DOHH2 (cell line): ENCODE data around the gene ZNF474.

Source experiments
- H3F3A ChIP-seq: fragments of 200-600 bp; sonication (generic), shearing (Covaris generic); 2 replicates; pipeline ENCODE4 v1.6.0; 2016; ENCODE audit warnings: antibody characterized with exemption, mild to moderate bottlenecking; ENCODE audit not compliant: control insufficient read depth, insufficient read depth
- H3K27ac ChIP-seq: fragments of 200-600 bp; sonication (generic); 2 replicates; pipeline ENCODE4 v1.5.1; 2014; ENCODE audit warnings: low read depth, mild to moderate bottlenecking, low read length, moderate library complexity
- H3K27me3 ChIP-seq: fragments of 200-600 bp; sonication (generic); 2 replicates; pipeline ENCODE4 v1.6.1; 2014; ENCODE audit warnings: mild to moderate bottlenecking, low read length, mixed read lengths; ENCODE audit not compliant: control insufficient read depth
- H3K36me3 ChIP-seq: fragments of 200-600 bp; sonication (generic); 2 replicates; pipeline ENCODE4 v1.6.1; 2014; ENCODE audit warnings: mild to moderate bottlenecking, low read length, moderate library complexity, mixed read lengths; ENCODE audit not compliant: control insufficient read depth
- H3K4me1 ChIP-seq: fragments of 200-600 bp; sonication (generic); 2 replicates; pipeline ENCODE4 v1.6.1; 2014; ENCODE audit warnings: mild to moderate bottlenecking, low read length, mixed read lengths; ENCODE audit not compliant: control insufficient read depth
- H3K4me2 ChIP-seq: fragments of 200-600 bp; sonication (generic); 2 replicates; pipeline ENCODE4 v1.6.0; 2014; ENCODE audit warnings: mild to moderate bottlenecking, low read length, moderate library complexity
- H3K4me3 ChIP-seq: fragments of 200-600 bp; sonication (generic); 2 replicates; pipeline ENCODE4 v1.5.1; 2014; ENCODE audit warnings: mild to moderate bottlenecking, low read length, mixed read lengths
- H3K79me2 ChIP-seq: fragments of 200-600 bp; sonication (generic); 2 replicates; pipeline ENCODE4 v1.6.1; 2014; ENCODE audit warnings: mild to moderate bottlenecking, low read length, mixed read lengths; ENCODE audit not compliant: control insufficient read depth
- H3K9me2 ChIP-seq: fragments of 200-600 bp; sonication (generic); replicated peaks from 2 replicates; pipeline ENCODE4 v1.6.1; 2014; ENCODE audit warnings: mild to moderate bottlenecking, low read length, mixed read lengths; ENCODE audit not compliant: control insufficient read depth
- H3K9me3 ChIP-seq: fragments of 200-600 bp; sonication (generic); 2 replicates; pipeline ENCODE4 v1.6.1; 2014; ENCODE audit warnings: antibody characterized with exemption, low read length, mixed read lengths; ENCODE audit not compliant: control insufficient read depth, insufficient read depth
- H4K20me1 ChIP-seq: fragments of 200-600 bp; sonication (generic); 2 replicates; pipeline ENCODE4 v1.6.0; 2014; ENCODE audit warnings: low read depth, mild to moderate bottlenecking, antibody characterized with exemption, low read length, moderate library complexity; ENCODE audit not compliant: control insufficient read depth, insufficient read depth
- EZH2phosphoT487 ChIP-seq: fragments of 200-600 bp; sonication (generic); IDR thresholded peaks from 2 replicates; pipeline ENCODE4 v1.6.1; 2017; ENCODE audit warnings: borderline replicate concordance, mild to moderate bottlenecking, antibody characterized with exemption, low read length, moderate library complexity, mixed read lengths
- TF ChIP-seq, protein P1 (sequence below): fragments of 200-600 bp; sonication (generic); IDR thresholded peaks from one replicate; pipeline ENCODE4 v1.5.1; 2014; ENCODE audit warnings: antibody characterized with exemption, mild to moderate bottlenecking, low read depth, low read length; ENCODE audit not compliant: poor library complexity, severe bottlenecking

Gene ZNF474

DNA sequence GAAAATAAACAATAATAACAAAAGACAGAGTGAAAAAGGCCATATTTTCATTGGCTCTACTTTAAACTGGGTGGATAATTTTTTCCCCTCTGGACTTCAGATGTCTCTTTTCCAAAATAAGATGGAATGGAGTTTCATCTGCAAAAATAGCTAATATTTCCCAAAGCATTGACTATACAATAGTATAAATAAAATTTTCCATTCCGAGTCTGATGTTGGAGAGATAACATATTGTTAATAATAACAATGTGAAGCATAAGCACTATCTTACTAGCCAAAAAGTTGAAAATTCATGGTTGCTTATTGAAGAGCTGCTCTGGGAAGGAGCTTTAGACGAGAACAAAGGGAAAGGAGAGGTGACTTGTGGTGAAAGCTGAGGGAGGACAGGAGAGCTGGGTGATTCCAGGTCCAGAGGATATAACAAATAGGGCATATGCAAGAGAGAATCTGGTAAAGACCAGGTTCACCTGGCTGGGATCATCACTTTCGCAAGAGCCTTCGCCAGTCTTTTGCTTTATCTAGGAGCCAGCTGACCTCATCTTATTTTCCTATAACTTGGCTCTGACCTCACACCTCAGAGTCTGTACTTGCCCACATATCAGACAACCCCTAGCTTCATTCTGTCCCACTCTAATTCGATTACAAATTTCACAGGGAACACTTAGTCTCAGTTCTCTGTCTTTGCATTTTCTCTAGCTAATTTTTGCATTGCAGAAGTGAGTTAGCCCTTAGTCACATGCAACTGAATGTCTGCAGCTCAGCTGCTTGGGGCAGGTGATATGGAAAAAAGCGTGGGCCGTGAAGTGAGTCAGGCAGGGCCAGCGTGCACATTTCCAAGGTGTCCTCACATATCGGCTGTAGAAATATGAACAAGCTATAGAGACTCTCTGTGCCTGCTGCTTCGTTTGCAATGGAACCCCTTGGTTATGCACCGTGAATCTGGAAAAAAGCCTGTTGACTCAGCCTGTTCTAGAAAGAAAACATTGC lies 7.6 kb upstream of the ZNF474 start:
- no peaks in the 10 kb centered on the region for H3K9me2 ChIP-seq
- H4K20me1 ChIP-seq: no peaks in the 10 kb centered on the region
- H3K27me3 ChIP-seq: no peaks in the 10 kb centered on the region
- H3K79me2 ChIP-seq: no peaks in the 10 kb centered on the region
- no peaks in the 10 kb centered on the region for H3F3A ChIP-seq
- no peak overlapping the region for H3K4me2 ChIP-seq
- H3K36me3 ChIP-seq: no peaks in the 10 kb centered on the region
- no peak for TF ChIP-seq EZH2phosphoT487
- H3K4me1 ChIP-seq: no peaks in the 10 kb centered on the region
- no peak overlapping the region for H3K4me3 ChIP-seq
- no peak overlapping the region for H3K27ac ChIP-seq
- H3K9me3 ChIP-seq: no peaks in the 10 kb centered on the region

DNA sequence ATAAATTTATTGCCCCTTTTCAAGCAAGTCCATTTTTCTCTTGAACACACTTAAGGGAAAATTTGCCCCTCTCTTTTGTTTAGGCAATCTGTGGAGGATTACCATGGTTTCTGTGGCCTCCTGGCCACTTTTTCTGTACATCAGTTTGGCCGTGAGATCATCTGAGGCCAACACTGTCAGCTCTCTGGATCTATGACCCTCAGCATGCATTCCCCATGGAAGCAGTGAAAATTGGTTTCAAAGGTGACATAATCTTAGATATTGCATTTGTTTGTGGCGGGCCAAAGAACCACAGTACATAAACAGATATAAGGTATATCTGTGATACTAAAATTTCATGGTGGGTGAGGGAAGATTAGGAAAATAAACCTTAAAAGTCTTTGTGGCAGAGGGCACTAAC lies 4.6 kb upstream of the ZNF474 start:
- H3K9me3 ChIP-seq: no peaks in the 10 kb centered on the region
- H3K9me2 ChIP-seq: no peaks in the 10 kb centered on the region
- no peak overlapping the region for H3K27ac ChIP-seq
- H3F3A ChIP-seq: no peaks in the 10 kb centered on the region
- no peak overlapping the region for H3K4me3 ChIP-seq
- H3K79me2 ChIP-seq: no peaks in the 10 kb centered on the region
- no peaks in the 10 kb centered on the region for H4K20me1 ChIP-seq
- TF ChIP-seq, protein P1, sequence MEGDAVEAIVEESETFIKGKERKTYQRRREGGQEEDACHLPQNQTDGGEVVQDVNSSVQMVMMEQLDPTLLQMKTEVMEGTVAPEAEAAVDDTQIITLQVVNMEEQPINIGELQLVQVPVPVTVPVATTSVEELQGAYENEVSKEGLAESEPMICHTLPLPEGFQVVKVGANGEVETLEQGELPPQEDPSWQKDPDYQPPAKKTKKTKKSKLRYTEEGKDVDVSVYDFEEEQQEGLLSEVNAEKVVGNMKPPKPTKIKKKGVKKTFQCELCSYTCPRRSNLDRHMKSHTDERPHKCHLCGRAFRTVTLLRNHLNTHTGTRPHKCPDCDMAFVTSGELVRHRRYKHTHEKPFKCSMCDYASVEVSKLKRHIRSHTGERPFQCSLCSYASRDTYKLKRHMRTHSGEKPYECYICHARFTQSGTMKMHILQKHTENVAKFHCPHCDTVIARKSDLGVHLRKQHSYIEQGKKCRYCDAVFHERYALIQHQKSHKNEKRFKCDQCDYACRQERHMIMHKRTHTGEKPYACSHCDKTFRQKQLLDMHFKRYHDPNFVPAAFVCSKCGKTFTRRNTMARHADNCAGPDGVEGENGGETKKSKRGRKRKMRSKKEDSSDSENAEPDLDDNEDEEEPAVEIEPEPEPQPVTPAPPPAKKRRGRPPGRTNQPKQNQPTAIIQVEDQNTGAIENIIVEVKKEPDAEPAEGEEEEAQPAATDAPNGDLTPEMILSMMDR: no peak
- no peak for TF ChIP-seq EZH2phosphoT487
- H3K4me2 ChIP-seq: no peak overlapping the region
- H3K4me1 ChIP-seq: no peaks in the 10 kb centered on the region
- no peaks in the 10 kb centered on the region for H3K27me3 ChIP-seq
- H3K36me3 ChIP-seq: no peaks in the 10 kb centered on the region

DNA sequence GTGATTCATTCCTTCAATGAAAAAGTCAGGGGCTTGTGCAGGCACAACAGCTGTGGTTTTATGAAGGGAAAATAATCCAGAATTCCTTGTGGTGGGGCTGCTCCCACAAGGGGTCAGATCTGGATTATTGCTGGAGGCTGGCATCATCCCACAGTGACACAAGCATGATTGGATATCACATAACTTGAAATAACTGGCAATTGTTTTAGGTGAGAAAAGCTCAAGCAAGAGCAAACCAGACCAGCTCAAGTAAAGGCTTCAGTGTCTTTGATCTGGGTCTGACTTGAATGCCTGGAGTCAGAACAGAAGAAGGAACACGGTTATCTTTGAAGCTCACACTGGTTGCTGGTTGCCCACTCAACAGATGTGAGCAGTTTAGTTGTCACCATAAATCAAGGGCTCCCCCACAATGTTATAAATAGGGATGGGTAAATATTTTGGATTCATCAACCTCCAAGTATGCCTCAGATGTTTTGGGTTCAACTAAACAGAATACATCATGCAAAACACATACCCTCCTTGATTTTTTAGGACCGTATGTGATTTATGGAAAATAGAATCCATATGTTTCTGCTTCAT lies 3.1 kb upstream of the ZNF474 start:
- Histone ChIP-seq H3K27me3 (no peaks in the 10 kb centered on the region), H4K20me1 (no peaks in the 10 kb centered on the region), H3K4me1 (no peaks in the 10 kb centered on the region), H3K36me3 (no peaks in the 10 kb centered on the region), H3K79me2 (no peaks in the 10 kb centered on the region), H3F3A (no peaks in the 10 kb centered on the region), H3K9me3 (no peaks in the 10 kb centered on the region), H3K9me2 (no peaks in the 10 kb centered on the region), H3K4me3 (no peak overlapping the region), H3K4me2 (no peak overlapping the region), H3K27ac (no peak overlapping the region)
- TF ChIP-seq, protein P1: no peak
- no peak for TF ChIP-seq EZH2phosphoT487
